Measurements from ENCODE around the gene ZNF813. TPM values are rescaled to one million over a fixed set of nuclear protein-coding genes. Genes with fewer than 3 reads are reported as not detected.

The ZNF813 gene
- total RNA-seq, 1 donor from 2014 or later: 8.2 TPM

GRCh38 chr19:53536225-53536548 lies 68.7 kb downstream of the ZNF813 start:
- peaks cover 18% of the 10 kb centered on the region for H3K4me1 Mint-ChIP-seq

GRCh38 chr19:53537121-53537520 lies 69.6 kb downstream of the ZNF813 start:
- no peak for TF ChIP-seq CTCF (IDR thresholded peaks at IDR 0.05)
- H3K4me3 Mint-ChIP-seq: peak overlapping the region; percentile 95
- H3K27me3 Mint-ChIP-seq: no peaks in the 10 kb centered on the region
- intact Hi-C loops (cut with micrococcal nuclease): loop anchor here (1.0 kb wide), 1 partner anchor 17 kb away; no protein-coding TSS in a partner anchor
- H3K27ac Mint-ChIP-seq: peak overlapping the region; percentile 95
- CTCF ChIA-PET: no interaction called here
- DNase-seq (no peak), ATAC-seq (ENCODE audit: low read depth) (no peak)
- H3K9me3 Mint-ChIP-seq: peaks cover 2% of the 10 kb centered on the region
- peaks cover 18% of the 10 kb centered on the region for H3K4me1 Mint-ChIP-seq
- peaks cover 39% of the 10 kb centered on the region for H3K36me3 Mint-ChIP-seq (ENCODE audit: low read depth)
- POLR2A ChIA-PET: interaction anchor here (0.7 to 3.1 kb wide), 2 partner anchors 16 to 342 kb away, joined by 4 to 18 read pairs; no protein-coding TSS in a partner anchor

More at GRCh38 chr19:53536225-53536548, 68.7 kb downstream of the ZNF813 start:
- Mint-ChIP-seq H3K4me3 (no peak overlapping the region), H3K27me3 (no peaks in the 10 kb centered on the region), H3K27ac (no peak overlapping the region), H3K36me3 (ENCODE audit: low read depth) (peaks cover 33% of the 10 kb centered on the region), H3K9me3 (peaks cover 2% of the 10 kb centered on the region)
- DNase-seq: no peak
- CTCF ChIA-PET: no interaction called here
- no peak for ATAC-seq (ENCODE audit: low read depth)
- intact Hi-C loops (cut with micrococcal nuclease): no loop called here
- POLR2A ChIA-PET: interaction anchor here (3.1 kb wide), 1 partner anchor 16 kb away, joined by 18 read pairs; no protein-coding TSS in a partner anchor
- TF ChIP-seq CTCF (IDR thresholded peaks at IDR 0.05): no peak

GRCh38 chr19:53537521-53538377 lies 70.2 kb downstream of the ZNF813 start, which contains the start of gene ZNF331:
TSS of gene ZNF331 (plus strand) at chr19:53538145. CDS start at chr19:53569377, 31,232 bp downstream.
- peak; percentile 85 for DNase-seq
- peak within 1 kb of the TSS; percentile 95 for H3K4me3 Mint-ChIP-seq
- peaks cover 2% of the 10 kb centered on the region for H3K9me3 Mint-ChIP-seq
- H3K4me1 Mint-ChIP-seq: peaks cover 18% of the 10 kb centered on the region
- no peaks in the 10 kb centered on the region for H3K27me3 Mint-ChIP-seq
- no peak for TF ChIP-seq CTCF (IDR thresholded peaks at IDR 0.05)
- H3K27ac Mint-ChIP-seq: peak within 1 kb of the TSS; percentile 95
- intact Hi-C loops (cut with micrococcal nuclease): loop anchor here (1.0 kb wide), 2 partner anchors 17 kb away; no protein-coding TSS in a partner anchor
- H3K36me3 Mint-ChIP-seq (ENCODE audit: low read depth): peaks cover 45% of the 10 kb centered on the region
- ATAC-seq (ENCODE audit: low read depth): peak; percentile 76
- ChIA-PET POLR2A (interaction anchor here (1.7 to 3.1 kb wide), 2 partner anchors 17 kb away, joined by 5 to 18 read pairs; no protein-coding TSS in a partner anchor), CTCF (interaction anchor here (1.3 kb wide), 1 partner anchor 17 kb away, joined by 4 read pairs; no protein-coding TSS in a partner anchor)

- Mint-ChIP-seq H3K4me3 (peak overlapping the region; percentile 95), H3K36me3 (ENCODE audit: low read depth) (peaks cover 46% of the 10 kb centered on the region), H3K9me3 (peaks cover 2% of the 10 kb centered on the region), H3K27me3 (no peaks in the 10 kb centered on the region), H3K27ac (peak overlapping the region; percentile 95), H3K4me1 (peaks cover 18% of the 10 kb centered on the region)
- no peak for TF ChIP-seq CTCF (IDR thresholded peaks at IDR 0.05)
- CTCF ChIA-PET: interaction anchor here (1.3 kb wide), 1 partner anchor 18 kb away, joined by 4 read pairs; no protein-coding TSS in a partner anchor
- intact Hi-C loops (cut with micrococcal nuclease): loop anchor here (1.0 kb wide), 1 partner anchor 16 kb away; no protein-coding TSS in a partner anchor
- DNase-seq (no peak), ATAC-seq (ENCODE audit: low read depth) (no peak)
- POLR2A ChIA-PET: interaction anchor here (1.7 to 3.1 kb wide), 2 partner anchors 17 to 18 kb away, joined by 5 to 18 read pairs; no protein-coding TSS in a partner anchor
These were observed 71.0 kb downstream of the ZNF813 start for GRCh38 chr19:53538378-53539109.
